MM.1S (cell line): ENCODE measurements around the gene INPP5F.

Source experiments
- DNase-seq: peaks from one replicate; pipeline ENCODE4 v3.0.0-alpha.2; 2015
- H2AFZ ChIP-seq: fragments of 300-600 bp; sonication (generic); 2 replicates; pipeline ENCODE4 v1.6.0; 2016; ENCODE audit warnings: antibody characterized with exemption, low read length
- H3F3A ChIP-seq: fragments of 300-600 bp; sonication (generic); 2 replicates; pipeline ENCODE4 v1.6.1; 2016; ENCODE audit warnings: mild to moderate bottlenecking, antibody characterized with exemption, low read length, moderate library complexity, mixed read lengths; ENCODE audit not compliant: insufficient read depth
- H3K27ac ChIP-seq: fragments of 300-600 bp; sonication (generic); 2 replicates; pipeline ENCODE4 v1.5.1; 2016; ENCODE audit warnings: mild to moderate bottlenecking, low read length
- H3K27me3 ChIP-seq: fragments of 300-600 bp; sonication (generic); replicated peaks from 2 replicates; pipeline ENCODE4 v1.6.0; 2016; ENCODE audit warnings: low read length; ENCODE audit not compliant: insufficient read depth
- H3K36me3 ChIP-seq: fragments of 300-600 bp; sonication (generic); replicated peaks from 2 replicates; pipeline ENCODE4 v1.6.1; 2016; ENCODE audit warnings: mild to moderate bottlenecking, low read length, mixed read lengths; ENCODE audit not compliant: insufficient read depth
- H3K4me1 ChIP-seq: fragments of 300-600 bp; sonication (generic); 2 replicates; pipeline ENCODE4 v1.6.1; 2016; ENCODE audit warnings: low read length, mixed read lengths
- H3K4me2 ChIP-seq: fragments of 300-600 bp; sonication (generic); 2 replicates; pipeline ENCODE4 v1.6.0; 2016; ENCODE audit warnings: low read depth, low read length
- H3K4me3 ChIP-seq: fragments of 300-600 bp; sonication (generic); 2 replicates; pipeline ENCODE4 v1.5.1; 2016; ENCODE audit warnings: low read length, mixed read lengths
- H3K79me2 ChIP-seq: fragments of 300-600 bp; sonication (generic); 2 replicates; pipeline ENCODE4 v1.6.1; 2016; ENCODE audit warnings: mixed run types, low read length, mixed read lengths
- H3K9ac ChIP-seq: fragments of 300-600 bp; sonication (generic); 2 replicates; pipeline ENCODE4 v1.6.1; 2016; ENCODE audit warnings: low read length, mixed read lengths
- H3K9me2 ChIP-seq: fragments of 300-600 bp; sonication (generic); replicated peaks from 2 replicates; pipeline ENCODE4 v1.6.1; 2016; ENCODE audit warnings: mild to moderate bottlenecking, low read length, mixed read lengths; ENCODE audit not compliant: insufficient read depth
- H3K9me3 ChIP-seq: fragments of 300-600 bp; sonication (generic); replicated peaks from 2 replicates; pipeline ENCODE4 v1.6.1; 2016; ENCODE audit warnings: mild to moderate bottlenecking, low read length, mixed read lengths; ENCODE audit not compliant: insufficient read depth
- H4K20me1 ChIP-seq: fragments of 300-600 bp; sonication (generic); 2 replicates; pipeline ENCODE4 v1.6.1; 2016; ENCODE audit warnings: mild to moderate bottlenecking, low read length, moderate library complexity, mixed read lengths; ENCODE audit not compliant: insufficient read depth
- CTCF ChIP-seq: fragments of 300-600 bp; sonication (generic); IDR thresholded peaks from 2 replicates; pipeline ENCODE4 v1.5.1; 2016; ENCODE audit warnings: antibody characterized with exemption, low read length, mixed read lengths
- EZH2 ChIP-seq: fragments of 300-600 bp; sonication (generic); optimal IDR thresholded peaks from 2 replicates; pipeline ENCODE3; 2017; ENCODE audit warnings: low read depth, mild to moderate bottlenecking, antibody characterized with exemption, low read length, mixed read lengths
- EZH2phosphoT487 ChIP-seq: fragments of 300-600 bp; sonication (generic); IDR thresholded peaks from 2 replicates; pipeline ENCODE4 v1.6.1; 2018; ENCODE audit warnings: antibody characterized with exemption, low read length

INPP5F gene

GRCh38 chr10:119775529-119775928 is 49.7 kb downstream of the INPP5F start:
- H3K79me2 ChIP-seq: no peaks in the 10 kb centered on the region
- no peaks in the 10 kb centered on the region for H3K9me2 ChIP-seq
- H3K4me1 ChIP-seq: no peaks in the 10 kb centered on the region
- no peaks in the 10 kb centered on the region for H3F3A ChIP-seq
- H3K27ac ChIP-seq: no peak overlapping the region
- no peak for DNase-seq
- TF ChIP-seq EZH2 (no peak), CTCF (no peak), EZH2phosphoT487 (no peak)
- H3K27me3 ChIP-seq: no peaks in the 10 kb centered on the region
- H3K36me3 ChIP-seq: no peaks in the 10 kb centered on the region
- H2AFZ ChIP-seq: no peak overlapping the region
- no peaks in the 10 kb centered on the region for H4K20me1 ChIP-seq
- H3K4me2 ChIP-seq: no peak overlapping the region
- H3K4me3 ChIP-seq: no peak overlapping the region
- no peak overlapping the region for H3K9ac ChIP-seq
- no peaks in the 10 kb centered on the region for H3K9me3 ChIP-seq

GRCh38 chr10:119776536-119776935 is 50.7 kb downstream of the INPP5F start:
- H3K79me2 ChIP-seq: no peaks in the 10 kb centered on the region
- H3K4me1 ChIP-seq: no peaks in the 10 kb centered on the region
- no peaks in the 10 kb centered on the region for H3K27me3 ChIP-seq
- no peak for DNase-seq
- H3K4me3 ChIP-seq: no peak overlapping the region
- H3K9ac ChIP-seq: no peak overlapping the region
- H4K20me1 ChIP-seq: no peaks in the 10 kb centered on the region
- no peak overlapping the region for H2AFZ ChIP-seq
- TF ChIP-seq EZH2 (no peak), CTCF (no peak), EZH2phosphoT487 (no peak)
- no peaks in the 10 kb centered on the region for H3K36me3 ChIP-seq
- no peaks in the 10 kb centered on the region for H3K9me3 ChIP-seq
- no peaks in the 10 kb centered on the region for H3F3A ChIP-seq
- H3K4me2 ChIP-seq: no peak overlapping the region
- no peaks in the 10 kb centered on the region for H3K9me2 ChIP-seq
- no peak overlapping the region for H3K27ac ChIP-seq

- H3K36me3 ChIP-seq: no peaks in the 10 kb centered on the region
- no peaks in the 10 kb centered on the region for H3K4me1 ChIP-seq
- no peaks in the 10 kb centered on the region for H3K27me3 ChIP-seq
- no peaks in the 10 kb centered on the region for H3K9me2 ChIP-seq
- no peaks in the 10 kb centered on the region for H3K9me3 ChIP-seq
- no peaks in the 10 kb centered on the region for H3F3A ChIP-seq
- no peak overlapping the region for H3K9ac ChIP-seq
- TF ChIP-seq EZH2phosphoT487: no peak
- TF ChIP-seq CTCF: no peak
- TF ChIP-seq EZH2: no peak
- H3K79me2 ChIP-seq: no peaks in the 10 kb centered on the region
- H3K27ac ChIP-seq: no peak overlapping the region
- H3K4me2 ChIP-seq: no peak overlapping the region
- DNase-seq: no peak
- no peak overlapping the region for H2AFZ ChIP-seq
- no peak overlapping the region for H3K4me3 ChIP-seq
- H4K20me1 ChIP-seq: no peaks in the 10 kb centered on the region
Measured at GRCh38 chr10:119777686-119778085, 51.8 kb downstream of the INPP5F start.
